H1 (cell line): ENCODE results near the gene OR8D2. TPM values are rescaled to one million over a fixed set of nuclear protein-coding genes. Genes with fewer than 3 reads are reported as not detected.

Experiments used
- CTCF ChIA-PET: fragments of 300-600 bp; sonication (Branson Sonifier 250); formaldehyde crosslinking; loops from one replicate; lab custom pipeline; 2021; ENCODE audit not compliant: partially characterized antibody; lab: Charles Lee
- POLR2A ChIA-PET: fragments of 300-600 bp; sonication (Branson Sonifier 250); formaldehyde crosslinking; loops from one replicate; lab custom pipeline; 2021; ENCODE audit warnings: inconsistent platforms; ENCODE audit not compliant: partially characterized antibody; lab: Charles Lee
- DNase-seq, 2 experiments: peaks; one replicate each; pipeline versions ENCODE4 v3.0.0 to v3.0.0-alpha.2; 2010 to 2022; ENCODE audit warnings: low spot score in 2 of 2, low read depth in 1 of 2, mixed read lengths in 1 of 2
- FAIRE-seq: peaks from 2 replicates; lab custom pipeline; 2011; peaks lifted over from hg19 to GRCh38; lab: Jason Lieb, UNC
- H2AFZ ChIP-seq: 2 replicates; pipeline ENCODE4 v1.8.1; 2012; ENCODE audit warnings: low read length, inconsistent platforms
- H2AK5ac ChIP-seq: 2 replicates; pipeline ENCODE4 v1.6.1; 2013; ENCODE audit warnings: low read depth, low read length
- H2BK120ac ChIP-seq: replicated peaks from 2 replicates; pipeline ENCODE3; 2013; ENCODE audit warnings: low read depth, low read length, inconsistent platforms
- H2BK12ac ChIP-seq: 2 replicates; pipeline ENCODE4 v1.6.1; 2013; ENCODE audit warnings: low read depth, low read length
- H2BK15ac ChIP-seq: 2 replicates; pipeline ENCODE4 v1.6.1; 2013; ENCODE audit warnings: low read length
- H2BK20ac ChIP-seq: 2 replicates; pipeline ENCODE4 v1.6.1; 2013; ENCODE audit warnings: low read length
- H2BK5ac ChIP-seq: 2 replicates; pipeline ENCODE4 v1.6.1; 2013; ENCODE audit warnings: low read depth, low read length
- H3K14ac ChIP-seq: 2 replicates; pipeline ENCODE4 v1.6.1; 2013; ENCODE audit warnings: inconsistent platforms; ENCODE audit not compliant: insufficient read length
- H3K18ac ChIP-seq: 2 replicates; pipeline ENCODE4 v1.6.1; 2013; ENCODE audit warnings: low read length; ENCODE audit errors: extremely low read depth
- H3K23ac ChIP-seq: 2 replicates; pipeline ENCODE4 v1.6.1; 2013; ENCODE audit warnings: inconsistent platforms; ENCODE audit not compliant: insufficient read length
- H3K23me2 ChIP-seq: 2 replicates; pipeline ENCODE4 v1.6.1; 2013; ENCODE audit warnings: low read depth, low read length
- H3K27ac ChIP-seq: 2 replicates; pipeline ENCODE4 v1.6.1; 2011; ENCODE audit warnings: low read depth, low read length, inconsistent platforms
- H3K27me3 ChIP-seq, 4 experiments: replicated peaks in 1 of 4; 1 replicate in 1 of 4; 2 replicates in 3 of 4; pipeline versions ENCODE4 v1.6.1 to v1.8.1; 2011 to 2013; ENCODE audit warnings: low read length in 3 of 4, mild to moderate bottlenecking in 3 of 4, inconsistent platforms in 2 of 4, mixed read lengths in 2 of 4, moderate library complexity in 1 of 4; ENCODE audit not compliant: control insufficient read depth in 3 of 4, insufficient read depth in 3 of 4; ENCODE audit errors: extremely low read depth in 1 of 4
- H3K36me3 ChIP-seq, 4 experiments: 2 replicates each; pipeline versions ENCODE4 v1.6.1 to v1.8.1; 2011 to 2013; ENCODE audit warnings: mild to moderate bottlenecking in 4 of 4, low read length in 3 of 4, moderate library complexity in 2 of 4, control low read depth in 1 of 4, inconsistent platforms in 1 of 4; ENCODE audit not compliant: insufficient read depth in 4 of 4, control insufficient read depth in 2 of 4
- H3K4ac ChIP-seq: replicated peaks from 2 replicates; pipeline ENCODE3; 2013; ENCODE audit warnings: low read length, low read depth, mixed read lengths, inconsistent platforms; ENCODE audit not compliant: insufficient read length
- H3K4me1 ChIP-seq, 4 experiments: replicated peaks in 1 of 4; 1 replicate in 1 of 4; 2 replicates in 3 of 4; pipeline versions ENCODE4 v1.6.1 to v1.8.1; 2011 to 2013; ENCODE audit warnings: low read length in 3 of 4, inconsistent platforms in 2 of 4, mixed read lengths in 1 of 4; ENCODE audit not compliant: insufficient read depth in 4 of 4, control insufficient read depth in 3 of 4
- H3K4me2 ChIP-seq, 2 experiments: 2 replicates each; pipeline versions ENCODE4 v1.6.1 to v1.8.1; 2011 to 2013; ENCODE audit warnings: low read depth in 2 of 2, low read length in 2 of 2, control low read depth in 1 of 2, inconsistent platforms in 1 of 2, mild to moderate bottlenecking in 1 of 2; ENCODE audit not compliant: insufficient read depth in 1 of 2
- H3K4me3 ChIP-seq, 4 experiments: fragments of 200-600, 300-600 bp in 1 of 4; sonication (generic), shearing (Covaris generic), sonication (Bioruptor Twin) in 1 of 4; 2 replicates each; pipeline versions ENCODE4 v1.5.1 to v1.8.1; 2011 to 2016; ENCODE audit warnings: low read length in 4 of 4, low read depth in 3 of 4, control low read depth in 2 of 4, inconsistent platforms in 2 of 4, mild to moderate bottlenecking in 2 of 4, mixed read lengths in 1 of 4, moderate library complexity in 1 of 4; ENCODE audit not compliant: insufficient read depth in 2 of 4; ENCODE audit errors: extremely low read depth in 1 of 4
- H3K56ac ChIP-seq: replicated peaks from 2 replicates; pipeline ENCODE3; 2013; ENCODE audit warnings: low read depth, mild to moderate bottlenecking, mixed read lengths, low read length, inconsistent platforms; ENCODE audit not compliant: insufficient read length
- H3K79me1 ChIP-seq: 2 replicates; pipeline ENCODE4 v1.6.1; 2013; ENCODE audit warnings: low read depth, low read length, control low read depth
- H3K79me2 ChIP-seq, 2 experiments: 2 replicates each; pipeline versions ENCODE4 v1.6.1 to v1.8.1; 2012 to 2013; ENCODE audit warnings: low read length in 2 of 2, mild to moderate bottlenecking in 2 of 2, inconsistent platforms in 1 of 2; ENCODE audit not compliant: insufficient read depth in 2 of 2, control insufficient read depth in 1 of 2
- H3K9ac ChIP-seq, 4 experiments: replicated peaks in 1 of 4; 1 replicate in 1 of 4; 2 replicates in 3 of 4; pipeline versions ENCODE4 v1.6.1 to v1.8.1; 2011 to 2013; ENCODE audit warnings: low read depth in 3 of 4, low read length in 3 of 4, control low read depth in 2 of 4, mild to moderate bottlenecking in 2 of 4, moderate library complexity in 2 of 4, inconsistent platforms in 1 of 4; ENCODE audit errors: extremely low read depth in 1 of 4
- H3K9me3 ChIP-seq, 2 experiments: 2 replicates each; pipeline versions ENCODE4 v1.6.1 to v1.8.1; 2012 to 2013; ENCODE audit warnings: mild to moderate bottlenecking in 2 of 2, moderate library complexity in 2 of 2, control low read depth in 1 of 2, inconsistent platforms in 1 of 2, low read depth in 1 of 2, low read length in 1 of 2, mixed read lengths in 1 of 2; ENCODE audit not compliant: insufficient read depth in 2 of 2
- H4K20me1 ChIP-seq, 2 experiments: replicated peaks in 1 of 2; 2 replicates each; pipeline versions ENCODE3 to v1.8.1; 2011 to 2013; ENCODE audit warnings: inconsistent platforms in 2 of 2, low read length in 2 of 2, mild to moderate bottlenecking in 1 of 2; ENCODE audit not compliant: insufficient read depth in 2 of 2, control insufficient read depth in 1 of 2
- H4K5ac ChIP-seq: 2 replicates; pipeline ENCODE4 v1.6.1; 2013; ENCODE audit warnings: low read length, low read depth, mixed read lengths, inconsistent platforms; ENCODE audit not compliant: insufficient read length
- H4K8ac ChIP-seq: 2 replicates; pipeline ENCODE4 v1.8.0; 2013; ENCODE audit warnings: mild to moderate bottlenecking, moderate library complexity, low read length, inconsistent platforms; ENCODE audit not compliant: insufficient read depth; ENCODE audit errors: extremely low read depth
- H4K91ac ChIP-seq: replicated peaks from 2 replicates; pipeline ENCODE3; 2013; ENCODE audit warnings: low read length, mixed read lengths, inconsistent platforms; ENCODE audit not compliant: insufficient read length
- ASH2L ChIP-seq: fragments of 200-600, 300-600 bp; sonication (generic); IDR thresholded peaks from one replicate; pipeline ENCODE4 v1.7.1; 2017; ENCODE audit warnings: low read length
- E2F6 ChIP-seq: IDR thresholded peaks from 2 replicates; pipeline ENCODE4 v1.6.1; 2012; ENCODE audit warnings: inconsistent platforms
- EGR1 ChIP-seq: IDR thresholded peaks from 2 replicates; pipeline ENCODE4 v1.6.1; 2011; ENCODE audit warnings: low read depth, low read length, borderline replicate concordance
- HDAC6 ChIP-seq: IDR thresholded peaks from one replicate; pipeline ENCODE4 v1.7.1; 2012; ENCODE audit warnings: low read depth, mild to moderate bottlenecking, inconsistent platforms, low read length, moderate library complexity
- NRF1 ChIP-seq: IDR thresholded peaks from 2 replicates; pipeline ENCODE4 v1.6.1; 2011; ENCODE audit warnings: mild to moderate bottlenecking, low read depth, low read length, improper control_type of control experiment
- POLR2A ChIP-seq, 2 experiments: IDR thresholded peaks; 1 replicate in 1 of 2; 2 replicates in 1 of 2; pipeline ENCODE4 v1.6.1; 2011; ENCODE audit warnings: low read depth in 2 of 2, low read length in 2 of 2, mild to moderate bottlenecking in 2 of 2; ENCODE audit errors: control extremely low read depth in 1 of 2
- RXRA ChIP-seq: IDR thresholded peaks from 2 replicates; pipeline ENCODE4 v1.6.1; 2011; ENCODE audit warnings: low read depth, mild to moderate bottlenecking, low read length, moderate library complexity; ENCODE audit not compliant: insufficient read depth
- SP4 ChIP-seq: IDR thresholded peaks from 2 replicates; pipeline ENCODE4 v1.6.1; 2012; ENCODE audit warnings: low read length, inconsistent platforms
- TAF7 ChIP-seq: optimal IDR thresholded peaks from 2 replicates; pipeline ENCODE3; 2011; ENCODE audit warnings: low read depth, mild to moderate bottlenecking, inconsistent platforms, low read length, moderate library complexity, borderline replicate concordance
- WGBS, 2 experiments: shearing (Covaris generic) in 1 of 2; methylation state at CpG; one replicate each; pipeline versions ENCODE4 v1.1.6 to v1.1.7; 2013 to 2015; ENCODE audit warnings: low lambda C conversion rate in 2 of 2, mixed read lengths in 2 of 2, inconsistent platforms in 1 of 2, low coverage in 1 of 2, missing lambda C conversion rate in 1 of 2; ENCODE audit not compliant: insufficient replicate concordance in 2 of 2, insufficient coverage in 1 of 2, insufficient read length in 1 of 2; ENCODE audit errors: extremely low coverage in 1 of 2, missing lambda C conversion rate in 1 of 2; 5-methylcytosine and 5-hydroxymethylcytosine counted together
- polyA plus RNA-seq, 7 experiments: library from polyadenylated mRNA; depleted of rRNA in 3 of 7; stranded (reverse) in 5 of 7; unstranded in 2 of 7; fragments of >200 nt in 5 of 7; fragments of 200-250 nt in 2 of 7; gene quantifications; 1 replicate in 5 of 7; 2 replicates in 1 of 7; 4 replicates in 1 of 7; pipeline versions ENCODE4 v1.2.1 to v1.2.3, GENCODE V29; 2011 to 2013; ENCODE audit warnings: missing spikeins in 2 of 7, mixed read lengths in 2 of 7
- total RNA-seq: library from RNA; stranded (reverse); fragmentation: NEBNext Ultra II Directional; extraction: Animal tissue kit (Norgen Biotek cat#: 25700); gene quantifications from 2 replicates; pipeline ENCODE4 v1.2.1, GENCODE V29; 2021
- TF ChIP-seq, protein P1 (sequence below): IDR thresholded peaks from 2 replicates; pipeline ENCODE4 v1.6.1; 2011; ENCODE audit warnings: low read length, improper control_type of control experiment

The OR8D2 gene
- total and polyA plus RNA-seq, 2 of the 8 experiments (the other 6 are each of a cell fraction or from before 2014, with no cell fraction given), result not detected

DNA sequence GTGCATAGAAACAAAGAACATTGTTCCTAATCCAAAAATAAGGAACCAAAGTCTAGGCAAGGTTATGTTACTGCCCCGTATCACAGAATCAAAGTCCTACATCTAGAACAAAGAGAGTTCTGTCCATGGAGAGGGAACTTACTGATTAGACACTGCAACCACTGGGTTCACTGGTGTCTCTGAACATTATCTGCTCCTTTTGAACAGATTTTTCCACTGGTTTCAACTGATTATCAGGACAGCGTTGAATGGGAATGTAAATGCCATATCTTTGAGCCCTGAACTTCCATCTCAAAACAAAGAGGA is 20.1 kb upstream of the OR8D2 start:
- Histone ChIP-seq H3K14ac (no peak overlapping the region), H4K8ac (no peak overlapping the region), H3K36me3 (no peaks in the 10 kb centered on the region), H3K18ac (no peak overlapping the region)
- TF ChIP-seq SP4 (no peak), RXRA (no peak), HDAC6 (no peak), ASH2L (no peak), EGR1 (no peak), TAF7 (no peak), POLR2A (IDR thresholded peaks at IDR 0.05; ENCODE audit: control extremely low read depth in 1 of 2, low read depth in 2 of 2, low read length in 2 of 2) (no peak), NRF1 (no peak), E2F6 (no peak)
- TF ChIP-seq, protein P1, sequence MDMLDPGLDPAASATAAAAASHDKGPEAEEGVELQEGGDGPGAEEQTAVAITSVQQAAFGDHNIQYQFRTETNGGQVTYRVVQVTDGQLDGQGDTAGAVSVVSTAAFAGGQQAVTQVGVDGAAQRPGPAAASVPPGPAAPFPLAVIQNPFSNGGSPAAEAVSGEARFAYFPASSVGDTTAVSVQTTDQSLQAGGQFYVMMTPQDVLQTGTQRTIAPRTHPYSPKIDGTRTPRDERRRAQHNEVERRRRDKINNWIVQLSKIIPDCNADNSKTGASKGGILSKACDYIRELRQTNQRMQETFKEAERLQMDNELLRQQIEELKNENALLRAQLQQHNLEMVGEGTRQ, result no peak
- TF ChIP-seq, all 59 proteins: peak for 0
- H2AK5ac ChIP-seq, result no peak overlapping the region
- H2BK120ac ChIP-seq, result no peak overlapping the region
- no peak overlapping the region for H3K56ac ChIP-seq
- H3K4me3 ChIP-seq, result no peak overlapping the region
- no peaks in the 10 kb centered on the region for H4K20me1 ChIP-seq
- H4K91ac ChIP-seq, result no peak overlapping the region
- H3K27ac ChIP-seq, result no peak overlapping the region
- H3K27me3 ChIP-seq, result no peaks in the 10 kb centered on the region
- no peak overlapping the region for H3K4ac ChIP-seq
- POLR2A ChIA-PET, result no interaction called here
- H3K23me2 ChIP-seq, result no peaks in the 10 kb centered on the region
- 79% methylated on average over 2 of the region's 2 CpGs; no CpG with 5 or more reads in 1 of the 2 experiments for WGBS, 2 experiments
- no peak overlapping the region for H3K23ac ChIP-seq
- no peaks in the 10 kb centered on the region for H3K9me3 ChIP-seq
- 0 out of 2 replicates have a peak overlapping the region, but pooled peaks have one; percentile 51 for H2AFZ ChIP-seq
- no peak overlapping the region for H2BK5ac ChIP-seq
- no peak overlapping the region for H3K4me2 ChIP-seq
- FAIRE-seq (no peak), DNase-seq (no peak)
- H2BK12ac ChIP-seq, result no peak overlapping the region
- CTCF ChIA-PET, result no interaction called here
- no peak overlapping the region for H2BK20ac ChIP-seq
- H3K4me1 ChIP-seq, result no peaks in the 10 kb centered on the region
- no peaks in the 10 kb centered on the region for H3K79me2 ChIP-seq
- no peak overlapping the region for H4K5ac ChIP-seq
- no peaks in the 10 kb centered on the region for H3K79me1 ChIP-seq
- H3K9ac ChIP-seq, result no peak overlapping the region
- H2BK15ac ChIP-seq, result no peak overlapping the region
